GM12878 (cell line): ENCODE measurements around the gene NBPF3. TPM values are rescaled to one million over a fixed set of nuclear protein-coding genes. Genes with fewer than 3 reads are reported as not detected.

Source experiments
- ATAC-seq: fragments of 200-7000 bp; cut with Tn5 transposase; 3 replicates; pipeline ENCODE4 v1.9.1; 2020; ENCODE audit warnings: mild to moderate bottlenecking, moderate library complexity
- BruUV-seq: library from RNA; stranded (reverse); fragments of 400-500 nt; replicated peaks from 2 replicates; lab custom pipeline; 2021; lab: Mats Ljungman, UMichigan
- CTCF ChIA-PET: fragments of 300-600 bp; sonication (Branson Sonifier 250); formaldehyde crosslinking; extraction: SDS; loops from one replicate; lab custom pipeline; 2021; ENCODE audit warnings: inconsistent platforms; lab: Yijun Ruan, JAX
- POLR2A ChIA-PET: fragments of 350-600 bp; formaldehyde crosslinking; extraction: SDS; loops from one replicate; lab custom pipeline; 2021; ENCODE audit warnings: inconsistent platforms; lab: Charles Lee
- RAD21 ChIA-PET: fragments of 300-600 bp; sonication (Branson Sonifier 250); formaldehyde crosslinking; loops from one replicate; lab custom pipeline; 2023; ENCODE audit warnings: antibody characterized with exemption; ENCODE audit not compliant: unreplicated experiment; lab: Charles Lee
- SMC1A ChIA-PET: fragments of 300-600 bp; sonication (Branson Sonifier 250); formaldehyde crosslinking; loops from one replicate; lab custom pipeline; 2023; ENCODE audit not compliant: unreplicated experiment, uncharacterized antibody; lab: Charles Lee
- DNase-seq: peaks from one replicate; pipeline ENCODE4 v3.0.0-alpha.2; 2011; ENCODE audit warnings: low read depth, low spot score
- FAIRE-seq: peaks from 3 replicates; lab custom pipeline; 2011; peaks lifted over from hg19 to GRCh38; lab: Jason Lieb, UNC
- H2AFZ ChIP-seq: 2 replicates; pipeline ENCODE4 v1.6.0; 2011; ENCODE audit warnings: low read depth, low read length, control low read depth; ENCODE audit not compliant: control insufficient read depth
- H3K27ac ChIP-seq: 2 replicates; pipeline ENCODE4 v1.5.1; 2011; ENCODE audit warnings: control low read depth; ENCODE audit not compliant: control insufficient read depth, insufficient read depth
- H3K27me3 ChIP-seq, 2 experiments: replicated peaks in 1 of 2; 2 replicates each; pipeline versions ENCODE4 v1.6.0 to v1.6.1; 2011; ENCODE audit warnings: low read length in 1 of 2; ENCODE audit not compliant: control insufficient read depth in 2 of 2, insufficient read depth in 2 of 2
- H3K36me3 ChIP-seq, 2 experiments: 2 replicates each; pipeline ENCODE4 v1.5.1; 2011; ENCODE audit warnings: low read length in 1 of 2; ENCODE audit not compliant: control insufficient read depth in 2 of 2, insufficient read depth in 2 of 2
- H3K4me1 ChIP-seq: 2 replicates; pipeline ENCODE4 v1.6.1; 2011; ENCODE audit warnings: mild to moderate bottlenecking, low read length, moderate library complexity, mixed read lengths; ENCODE audit not compliant: control insufficient read depth, insufficient read depth
- H3K4me2 ChIP-seq: 2 replicates; pipeline ENCODE4 v1.6.0; 2011; ENCODE audit warnings: control low read depth; ENCODE audit not compliant: control insufficient read depth, insufficient read depth
- H3K4me3 ChIP-seq: fragments of 200-600 bp; sonication (generic); 2 replicates; pipeline ENCODE4 v1.5.1; 2016
- H3K79me2 ChIP-seq: 2 replicates; pipeline ENCODE4 v1.6.0; 2011; ENCODE audit warnings: low read length; ENCODE audit not compliant: control insufficient read depth, insufficient read depth
- H3K9ac ChIP-seq: 2 replicates; pipeline ENCODE4 v1.8.0; 2011; ENCODE audit warnings: low read length, control low read depth, mixed read lengths; ENCODE audit not compliant: control insufficient read depth, insufficient read depth
- H3K9me3 ChIP-seq: replicated peaks from 3 replicates; pipeline ENCODE4 v1.5.1; 2011; ENCODE audit warnings: mild to moderate bottlenecking, low read length; ENCODE audit not compliant: control insufficient read depth, insufficient read depth
- H4K20me1 ChIP-seq: 2 replicates; pipeline ENCODE4 v1.6.0; 2011; ENCODE audit not compliant: control insufficient read depth, insufficient read depth
- CREM ChIP-seq: IDR thresholded peaks from 2 replicates; pipeline ENCODE4 v1.6.1; 2014; ENCODE audit warnings: antibody characterized with exemption, low read depth
- JUNB ChIP-seq: IDR thresholded peaks from 2 replicates; pipeline ENCODE4 v1.6.1; 2016; ENCODE audit warnings: antibody characterized with exemption, mild to moderate bottlenecking
- TARDBP ChIP-seq: IDR thresholded peaks from 2 replicates; pipeline ENCODE4 v1.6.1; 2016; ENCODE audit warnings: borderline replicate concordance
- TCF12 ChIP-seq: IDR thresholded peaks from 2 replicates; pipeline ENCODE4 v1.6.1; 2011; ENCODE audit warnings: low read depth, mild to moderate bottlenecking, low read length
- WGBS: methylation state at CpG from one replicate; pipeline ENCODE4 v1.1.6; 2016; ENCODE audit warnings: low lambda C conversion rate; ENCODE audit not compliant: insufficient replicate concordance, insufficient coverage; ENCODE audit errors: missing lambda C conversion rate; 5-methylcytosine and 5-hydroxymethylcytosine counted together
- in situ Hi-C: fragments of 300-500 bp; cut with MboI; formaldehyde crosslinking; loops from 9 replicates; pipeline ENCODE4 v1.14.3; 2018; ENCODE audit warnings: mixed read lengths
- intact Hi-C: fragments of 100-400 bp; cut with micrococcal nuclease; formaldehyde crosslinking; loops from one replicate; pipeline ENCODE4 v1.14.2; 2022; ENCODE audit not compliant: unreplicated experiment
- polyA plus RNA-seq, 11 experiments: library from polyadenylated mRNA; depleted of rRNA in 4 of 11; unstranded in 6 of 11; stranded (reverse) in 5 of 11; fragments of >200 nt; fragmentation: Nextera tagmentation in 4 of 11; fragmentation: Illumina TruSeq in 1 of 11; extraction: Ambion mirVana in 4 of 11; extraction: Trizol in 1 of 11; gene quantifications; 1 replicate in 1 of 11; 2 replicates in 10 of 11; pipeline versions ENCODE4 v1.2.1 to v1.2.3, GENCODE V29; 2011 to 2016; ENCODE audit warnings: inconsistent platforms in 2 of 11, missing spikeins in 2 of 11, low read depth in 1 of 11
- total RNA-seq, 4 experiments: library from RNA; depleted of rRNA in 3 of 4; stranded (reverse); fragments of >200 nt in 3 of 4; fragmentation: Illumina TruSeq in 1 of 4; extraction: Trizol in 1 of 4; gene quantifications; 2 replicates each; pipeline versions ENCODE4 v1.2.1 to v1.2.3, GENCODE V29; 2013 to 2021
- TF ChIP-seq, protein P1 (sequence below), 3 experiments: IDR thresholded peaks in 2 of 3; conservative IDR thresholded peaks in 1 of 3; 2 replicates each; pipeline ENCODE4 v1.5.1; 2011; ENCODE audit warnings: low read depth in 3 of 3, low read length in 3 of 3, mild to moderate bottlenecking in 3 of 3, control low read depth in 2 of 3, moderate library complexity in 2 of 3, inconsistent platforms in 1 of 3, mixed read lengths in 1 of 3; ENCODE audit not compliant: control insufficient read depth in 2 of 3, insufficient read depth in 1 of 3; ENCODE audit errors: extremely low read depth in 1 of 3
- TF ChIP-seq, protein P2 (sequence below): fragments of 450-650 bp; IDR thresholded peaks from 2 replicates; pipeline ENCODE4 v1.6.1; 2016; ENCODE audit warnings: mild to moderate bottlenecking, moderate library complexity, borderline replicate concordance
- TF ChIP-seq, protein P3 (sequence below): fragments of 450-650 bp; IDR thresholded peaks from 2 replicates; pipeline ENCODE4 v1.6.1; 2018; ENCODE audit warnings: borderline replicate concordance, mild to moderate bottlenecking; ENCODE audit not compliant: partially characterized antibody
- TF ChIP-seq, protein P4 (sequence below): fragments of 450-650 bp; IDR thresholded peaks from 2 replicates; pipeline ENCODE4 v1.6.1; 2017; ENCODE audit warnings: mild to moderate bottlenecking, moderate library complexity

NBPF3 gene
- total and polyA plus RNA-seq, 10 of the 15 experiments (the other 5 are each of a cell fraction or from before 2014, with no cell fraction given), result 0.56 to 4.4 (median 2.7) TPM

DNA sequence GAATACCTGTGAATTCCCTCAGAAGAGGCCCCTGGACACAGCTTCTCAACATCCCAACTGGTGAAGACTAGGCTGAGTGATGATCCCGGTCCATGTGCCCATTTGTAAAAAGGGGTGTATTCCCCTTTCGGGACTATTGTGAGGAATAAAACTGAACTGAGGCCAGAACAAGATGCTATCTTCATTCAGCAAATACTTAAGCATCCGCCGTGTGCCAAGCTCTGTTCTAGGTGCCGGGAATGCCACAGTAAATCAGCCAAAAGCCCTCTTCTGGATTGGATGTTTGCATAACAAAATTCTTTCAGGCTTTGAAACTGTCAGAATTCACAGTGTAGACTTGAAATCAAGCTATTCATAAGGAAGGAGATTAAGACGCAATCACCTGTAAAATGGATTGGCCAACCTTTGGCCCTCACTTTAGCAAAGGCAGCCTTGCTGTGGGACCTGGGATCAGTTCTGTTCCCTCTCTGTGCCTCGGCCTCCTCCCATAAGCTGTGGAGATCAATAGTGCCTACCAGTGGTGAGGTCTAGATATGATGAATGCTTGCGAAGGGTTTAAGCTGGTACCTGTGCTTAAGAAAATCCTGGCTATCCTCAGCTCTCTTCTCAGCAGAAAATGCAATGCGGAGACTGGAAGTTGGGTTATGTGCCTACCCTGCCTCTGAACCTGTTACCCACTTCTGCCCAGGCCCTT lies 71.1 kb downstream of the NBPF3 start:
- Histone ChIP-seq H2AFZ (no peak overlapping the region), H3K9ac (no peak overlapping the region), H3K4me1 (peaks cover 14% of the 10 kb centered on the region), H3K27ac (no peak overlapping the region), H4K20me1 (no peaks in the 10 kb centered on the region), H3K27me3 (peaks cover 0 to 16% of the 10 kb centered on the region in 2 experiments), H3K79me2 (no peaks in the 10 kb centered on the region), H3K36me3 (no peaks in the 10 kb centered on the region), H3K9me3 (no peaks in the 10 kb centered on the region), H3K4me2 (no peak overlapping the region), H3K4me3 (no peak overlapping the region)
- intact Hi-C loops (loop anchor here (5.0 to 10.0 kb wide), 2 partner anchors 76 to 144 kb away; no protein-coding TSS in a partner anchor), in situ Hi-C loops (no loop called here)
- WGBS, result 66% methylated on average over 9 of the region's 9 CpGs
- BruUV-seq, result no TSS peak
- ChIA-PET SMC1A (interaction anchor here (0.8 to 18.6 kb wide), 4 partner anchors 18 to 211 kb away, joined by 3 to 326 read pairs (median 4); no protein-coding TSS in a partner anchor), CTCF (interaction anchor here (0.6 to 14.7 kb wide), 4 partner anchors 19 to 147 kb away, joined by 3 to 327 read pairs (median 5); no protein-coding TSS in a partner anchor), POLR2A (interaction anchor here (0.9 to 1.0 kb wide), 2 partner anchors 10 to 14 kb away, joined by 3 to 4 read pairs; no protein-coding TSS in a partner anchor), RAD21 (interaction anchor here (1.2 to 9.8 kb wide), 2 partner anchors 18 to 24 kb away, joined by 3 to 109 read pairs; no protein-coding TSS in a partner anchor)
- DNase-seq (no peak), ATAC-seq (no peak), FAIRE-seq (no peak)
- TF ChIP-seq, protein P1, sequence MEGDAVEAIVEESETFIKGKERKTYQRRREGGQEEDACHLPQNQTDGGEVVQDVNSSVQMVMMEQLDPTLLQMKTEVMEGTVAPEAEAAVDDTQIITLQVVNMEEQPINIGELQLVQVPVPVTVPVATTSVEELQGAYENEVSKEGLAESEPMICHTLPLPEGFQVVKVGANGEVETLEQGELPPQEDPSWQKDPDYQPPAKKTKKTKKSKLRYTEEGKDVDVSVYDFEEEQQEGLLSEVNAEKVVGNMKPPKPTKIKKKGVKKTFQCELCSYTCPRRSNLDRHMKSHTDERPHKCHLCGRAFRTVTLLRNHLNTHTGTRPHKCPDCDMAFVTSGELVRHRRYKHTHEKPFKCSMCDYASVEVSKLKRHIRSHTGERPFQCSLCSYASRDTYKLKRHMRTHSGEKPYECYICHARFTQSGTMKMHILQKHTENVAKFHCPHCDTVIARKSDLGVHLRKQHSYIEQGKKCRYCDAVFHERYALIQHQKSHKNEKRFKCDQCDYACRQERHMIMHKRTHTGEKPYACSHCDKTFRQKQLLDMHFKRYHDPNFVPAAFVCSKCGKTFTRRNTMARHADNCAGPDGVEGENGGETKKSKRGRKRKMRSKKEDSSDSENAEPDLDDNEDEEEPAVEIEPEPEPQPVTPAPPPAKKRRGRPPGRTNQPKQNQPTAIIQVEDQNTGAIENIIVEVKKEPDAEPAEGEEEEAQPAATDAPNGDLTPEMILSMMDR (IDR thresholded peaks at IDR 0.05 in 2 of 3, conservative IDR thresholded peaks at IDR 0.05 in 1 of 3; ENCODE audit: control insufficient read depth in 2 of 3, extremely low read depth in 1 of 3, insufficient read depth in 1 of 3, low read depth in 3 of 3, low read length in 3 of 3), result peak in 2 of 3 experiments; percentile 8 to 19; a peak in 1 of 6 replicates
- TF ChIP-seq JUNB (no peak), TARDBP (no peak), TCF12 (no peak), CREM (no peak)
- TF ChIP-seq, protein P2, sequence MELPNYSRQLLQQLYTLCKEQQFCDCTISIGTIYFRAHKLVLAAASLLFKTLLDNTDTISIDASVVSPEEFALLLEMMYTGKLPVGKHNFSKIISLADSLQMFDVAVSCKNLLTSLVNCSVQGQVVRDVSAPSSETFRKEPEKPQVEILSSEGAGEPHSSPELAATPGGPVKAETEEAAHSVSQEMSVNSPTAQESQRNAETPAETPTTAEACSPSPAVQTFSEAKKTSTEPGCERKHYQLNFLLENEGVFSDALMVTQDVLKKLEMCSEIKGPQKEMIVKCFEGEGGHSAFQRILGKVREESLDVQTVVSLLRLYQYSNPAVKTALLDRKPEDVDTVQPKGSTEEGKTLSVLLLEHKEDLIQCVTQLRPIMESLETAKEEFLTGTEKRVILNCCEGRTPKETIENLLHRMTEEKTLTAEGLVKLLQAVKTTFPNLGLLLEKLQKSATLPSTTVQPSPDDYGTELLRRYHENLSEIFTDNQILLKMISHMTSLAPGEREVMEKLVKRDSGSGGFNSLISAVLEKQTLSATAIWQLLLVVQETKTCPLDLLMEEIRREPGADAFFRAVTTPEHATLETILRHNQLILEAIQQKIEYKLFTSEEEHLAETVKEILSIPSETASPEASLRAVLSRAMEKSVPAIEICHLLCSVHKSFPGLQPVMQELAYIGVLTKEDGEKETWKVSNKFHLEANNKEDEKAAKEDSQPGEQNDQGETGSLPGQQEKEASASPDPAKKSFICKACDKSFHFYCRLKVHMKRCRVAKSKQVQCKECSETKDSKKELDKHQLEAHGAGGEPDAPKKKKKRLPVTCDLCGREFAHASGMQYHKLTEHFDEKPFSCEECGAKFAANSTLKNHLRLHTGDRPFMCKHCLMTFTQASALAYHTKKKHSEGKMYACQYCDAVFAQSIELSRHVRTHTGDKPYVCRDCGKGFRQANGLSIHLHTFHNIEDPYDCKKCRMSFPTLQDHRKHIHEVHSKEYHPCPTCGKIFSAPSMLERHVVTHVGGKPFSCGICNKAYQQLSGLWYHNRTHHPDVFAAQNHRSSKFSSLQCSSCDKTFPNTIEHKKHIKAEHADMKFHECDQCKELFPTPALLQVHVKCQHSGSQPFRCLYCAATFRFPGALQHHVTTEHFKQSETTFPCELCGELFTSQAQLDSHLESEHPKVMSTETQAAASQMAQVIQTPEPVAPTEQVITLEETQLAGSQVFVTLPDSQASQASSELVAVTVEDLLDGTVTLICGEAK, result no peak
- TF ChIP-seq, protein P3, sequence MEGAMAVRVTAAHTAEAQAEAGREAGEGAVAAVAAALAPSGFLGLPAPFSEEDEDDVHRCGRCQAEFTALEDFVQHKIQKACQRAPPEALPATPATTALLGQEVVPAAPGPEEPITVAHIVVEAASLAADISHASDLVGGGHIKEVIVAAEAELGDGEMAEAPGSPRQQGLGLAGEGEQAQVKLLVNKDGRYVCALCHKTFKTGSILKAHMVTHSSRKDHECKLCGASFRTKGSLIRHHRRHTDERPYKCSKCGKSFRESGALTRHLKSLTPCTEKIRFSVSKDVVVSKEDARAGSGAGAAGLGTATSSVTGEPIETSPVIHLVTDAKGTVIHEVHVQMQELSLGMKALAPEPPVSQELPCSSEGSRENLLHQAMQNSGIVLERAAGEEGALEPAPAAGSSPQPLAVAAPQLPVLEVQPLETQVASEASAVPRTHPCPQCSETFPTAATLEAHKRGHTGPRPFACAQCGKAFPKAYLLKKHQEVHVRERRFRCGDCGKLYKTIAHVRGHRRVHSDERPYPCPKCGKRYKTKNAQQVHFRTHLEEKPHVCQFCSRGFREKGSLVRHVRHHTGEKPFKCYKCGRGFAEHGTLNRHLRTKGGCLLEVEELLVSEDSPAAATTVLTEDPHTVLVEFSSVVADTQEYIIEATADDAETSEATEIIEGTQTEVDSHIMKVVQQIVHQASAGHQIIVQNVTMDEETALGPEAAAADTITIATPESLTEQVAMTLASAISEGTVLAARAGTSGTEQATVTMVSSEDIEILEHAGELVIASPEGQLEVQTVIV, result no peak
- TF ChIP-seq, protein P4, sequence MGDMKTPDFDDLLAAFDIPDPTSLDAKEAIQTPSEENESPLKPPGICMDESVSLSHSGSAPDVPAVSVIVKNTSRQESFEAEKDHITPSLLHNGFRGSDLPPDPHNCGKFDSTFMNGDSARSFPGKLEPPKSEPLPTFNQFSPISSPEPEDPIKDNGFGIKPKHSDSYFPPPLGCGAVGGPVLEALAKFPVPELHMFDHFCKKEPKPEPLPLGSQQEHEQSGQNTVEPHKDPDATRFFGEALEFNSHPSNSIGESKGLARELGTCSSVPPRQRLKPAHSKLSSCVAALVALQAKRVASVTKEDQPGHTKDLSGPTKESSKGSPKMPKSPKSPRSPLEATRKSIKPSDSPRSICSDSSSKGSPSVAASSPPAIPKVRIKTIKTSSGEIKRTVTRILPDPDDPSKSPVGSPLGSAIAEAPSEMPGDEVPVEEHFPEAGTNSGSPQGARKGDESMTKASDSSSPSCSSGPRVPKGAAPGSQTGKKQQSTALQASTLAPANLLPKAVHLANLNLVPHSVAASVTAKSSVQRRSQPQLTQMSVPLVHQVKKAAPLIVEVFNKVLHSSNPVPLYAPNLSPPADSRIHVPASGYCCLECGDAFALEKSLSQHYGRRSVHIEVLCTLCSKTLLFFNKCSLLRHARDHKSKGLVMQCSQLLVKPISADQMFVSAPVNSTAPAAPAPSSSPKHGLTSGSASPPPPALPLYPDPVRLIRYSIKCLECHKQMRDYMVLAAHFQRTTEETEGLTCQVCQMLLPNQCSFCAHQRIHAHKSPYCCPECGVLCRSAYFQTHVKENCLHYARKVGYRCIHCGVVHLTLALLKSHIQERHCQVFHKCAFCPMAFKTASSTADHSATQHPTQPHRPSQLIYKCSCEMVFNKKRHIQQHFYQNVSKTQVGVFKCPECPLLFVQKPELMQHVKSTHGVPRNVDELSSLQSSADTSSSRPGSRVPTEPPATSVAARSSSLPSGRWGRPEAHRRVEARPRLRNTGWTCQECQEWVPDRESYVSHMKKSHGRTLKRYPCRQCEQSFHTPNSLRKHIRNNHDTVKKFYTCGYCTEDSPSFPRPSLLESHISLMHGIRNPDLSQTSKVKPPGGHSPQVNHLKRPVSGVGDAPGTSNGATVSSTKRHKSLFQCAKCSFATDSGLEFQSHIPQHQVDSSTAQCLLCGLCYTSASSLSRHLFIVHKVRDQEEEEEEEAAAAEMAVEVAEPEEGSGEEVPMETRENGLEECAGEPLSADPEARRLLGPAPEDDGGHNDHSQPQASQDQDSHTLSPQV, result no peak
